GM18502 (cell line): Measurements from ENCODE around the gene FCHSD2.
"Not testable (repeated sequence)": the region's sequence is repeated elsewhere in the genome, so short reads cannot be mapped to it uniquely, and the experiment has no call there.

Experiments
- ATAC-seq: cut with Tn5 transposase; IDR thresholded peaks from one replicate; pipeline ENCODE4 v1.9.1; 2021; ENCODE audit warnings: mild to moderate bottlenecking; ENCODE audit not compliant: unreplicated experiment, poor library complexity

Gene FCHSD2

GRCh38 chr11:72901374-72901773, 240.7 kb downstream of the FCHSD2 start:
- no peak for ATAC-seq

DNA sequence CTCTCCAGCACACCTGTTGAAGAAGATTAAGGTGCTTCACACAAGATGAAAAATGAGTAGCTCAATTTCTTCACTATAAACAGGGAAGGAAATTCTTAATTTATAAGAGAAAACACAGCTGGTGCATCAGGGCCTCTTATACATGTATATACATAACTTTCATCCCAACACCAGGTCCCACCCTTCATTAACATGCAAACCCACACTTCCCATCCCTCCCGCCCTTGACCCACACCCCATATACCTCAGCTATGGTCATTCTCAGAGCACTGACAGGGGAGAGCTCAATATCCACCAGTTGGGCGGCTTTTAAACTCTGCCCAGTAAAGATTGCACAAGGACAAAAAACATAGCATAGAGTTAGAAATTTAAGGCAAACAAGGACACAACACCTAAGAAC, 242.1 kb downstream of the FCHSD2 start:
- no peak for ATAC-seq

GRCh38 chr11:72899238-72899637, 242.9 kb downstream of the FCHSD2 start:
- ATAC-seq, result no peak

GRCh38 chr11:72897506-72897905, 244.6 kb downstream of the FCHSD2 start:
- no peak for ATAC-seq

- no peak for ATAC-seq
These were observed 245.7 kb downstream of the FCHSD2 start for GRCh38 chr11:72896431-72896830.

DNA sequence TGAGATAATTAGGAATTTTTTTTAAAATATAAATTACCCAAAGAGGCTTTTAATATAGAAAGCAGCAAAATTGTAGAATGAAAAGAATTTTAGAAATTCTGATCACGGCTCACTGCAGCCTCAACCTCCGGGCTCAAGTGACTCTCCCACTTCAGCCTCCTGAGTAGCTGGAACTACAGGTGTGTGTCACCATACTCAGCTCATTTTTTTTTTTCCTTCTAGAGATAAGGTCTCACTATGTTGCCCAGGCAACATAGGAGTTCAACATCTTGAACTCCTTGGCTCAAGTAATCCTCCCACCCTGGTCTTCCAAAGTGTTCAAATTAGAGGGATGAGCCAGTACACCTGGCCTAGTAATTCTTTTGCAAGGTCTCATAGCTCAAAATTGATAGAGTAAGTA, 251.2 kb downstream of the FCHSD2 start:
- no peak for ATAC-seq

- no peak for ATAC-seq
These were observed 255.5 kb downstream of the FCHSD2 start for GRCh38 chr11:72886619-72887018.

- no peak for ATAC-seq
These were observed 256.1 kb downstream of the FCHSD2 start for GRCh38 chr11:72885749-72886609.

- ATAC-seq, result no peak
These were observed 266.0 kb downstream of the FCHSD2 start for GRCh38 chr11:72876147-72876546.

GRCh38 chr11:72875736-72876135, 266.4 kb downstream of the FCHSD2 start:
- ATAC-seq, result no peak

GRCh38 chr11:72872012-72872411, 270.1 kb downstream of the FCHSD2 start:
- ATAC-seq, result no peak

DNA sequence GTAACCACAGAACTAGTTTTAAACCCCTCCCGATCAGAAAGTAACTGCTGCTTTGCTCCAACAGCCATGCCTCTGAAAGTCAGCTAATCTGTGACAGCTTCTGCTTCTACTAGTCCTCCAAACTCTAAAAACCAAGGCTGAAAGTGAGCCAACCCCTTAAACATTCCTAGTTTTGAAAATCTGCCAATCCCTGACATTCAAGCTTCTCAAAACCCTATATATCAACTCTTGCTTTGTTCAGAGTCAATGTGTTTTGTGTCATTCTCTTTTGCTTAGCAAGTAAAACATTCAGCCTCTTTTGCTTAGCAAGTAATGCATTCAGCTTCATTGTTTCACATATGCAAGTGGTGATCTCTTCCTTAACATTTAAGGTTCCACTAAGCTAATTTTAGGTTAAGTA, 271.0 kb downstream of the FCHSD2 start:
- no peak for ATAC-seq

- no peak for ATAC-seq
These were observed 272.3 kb downstream of the FCHSD2 start for GRCh38 chr11:72869831-72870230.

- no peak for ATAC-seq
These were observed 274.1 kb downstream of the FCHSD2 start for GRCh38 chr11:72867970-72868369.

DNA sequence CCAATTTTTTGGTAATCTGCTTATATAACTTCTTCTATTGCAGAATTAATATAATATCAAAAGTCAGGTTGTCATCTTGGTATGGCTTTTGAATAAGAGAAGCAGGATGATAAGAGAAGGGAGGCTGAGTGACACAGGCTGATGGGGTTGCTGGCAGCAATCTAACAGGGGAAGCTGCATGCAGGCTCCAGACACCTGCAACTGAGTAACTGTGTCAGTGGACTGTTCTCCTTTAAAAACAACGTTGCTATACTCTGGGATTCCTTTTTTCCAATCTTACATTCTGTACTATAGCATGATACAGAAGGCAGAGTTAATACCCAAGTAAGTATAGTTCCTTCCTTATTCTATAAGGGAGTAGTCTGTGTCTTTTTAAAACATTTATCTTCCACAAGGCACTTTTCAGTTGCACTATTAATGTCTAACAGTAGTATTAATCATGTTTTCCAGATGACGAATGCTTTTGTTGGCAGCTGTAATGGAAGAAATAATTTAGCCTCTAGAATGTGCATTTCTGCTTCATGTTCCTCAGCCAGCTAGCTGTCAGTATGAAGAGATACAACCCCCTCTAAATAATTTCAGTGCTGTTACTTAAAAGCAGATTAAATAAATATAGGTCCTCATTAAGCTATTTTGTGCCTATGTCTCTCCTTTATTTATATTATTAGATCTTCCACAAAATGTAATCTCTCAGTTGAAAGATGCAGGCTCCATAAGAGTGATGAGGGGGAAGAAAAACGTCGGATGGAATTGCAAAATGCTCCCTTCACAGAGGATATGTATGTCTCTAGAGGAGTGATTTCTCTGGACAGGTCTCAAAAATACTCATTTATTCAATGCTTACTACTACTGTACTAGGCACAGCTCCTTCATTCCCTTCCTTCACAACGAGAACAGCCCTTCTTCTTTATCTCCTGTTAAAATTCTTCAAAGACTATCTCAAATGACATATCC, 277.1 kb downstream of the FCHSD2 start:
- ATAC-seq, result no peak

DNA sequence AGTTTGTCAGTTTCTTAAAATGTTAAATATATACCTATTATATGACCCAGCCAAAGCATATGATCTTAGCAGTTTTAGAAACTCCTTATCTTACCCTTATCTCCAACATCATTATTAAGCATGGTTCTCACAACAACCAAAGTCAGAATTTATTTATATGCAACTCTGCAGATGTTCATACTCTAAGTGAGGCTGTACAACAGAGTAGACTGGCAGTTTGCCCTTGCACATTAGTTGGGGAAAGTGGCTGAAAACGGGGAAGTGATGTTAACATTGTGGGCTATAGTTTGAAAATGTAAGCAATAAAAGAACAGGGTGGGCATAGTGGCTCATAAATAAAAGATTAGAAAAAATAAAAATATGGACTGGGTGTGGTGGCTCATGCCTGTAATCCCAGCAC, 278.2 kb downstream of the FCHSD2 start:
- no peak for ATAC-seq

DNA sequence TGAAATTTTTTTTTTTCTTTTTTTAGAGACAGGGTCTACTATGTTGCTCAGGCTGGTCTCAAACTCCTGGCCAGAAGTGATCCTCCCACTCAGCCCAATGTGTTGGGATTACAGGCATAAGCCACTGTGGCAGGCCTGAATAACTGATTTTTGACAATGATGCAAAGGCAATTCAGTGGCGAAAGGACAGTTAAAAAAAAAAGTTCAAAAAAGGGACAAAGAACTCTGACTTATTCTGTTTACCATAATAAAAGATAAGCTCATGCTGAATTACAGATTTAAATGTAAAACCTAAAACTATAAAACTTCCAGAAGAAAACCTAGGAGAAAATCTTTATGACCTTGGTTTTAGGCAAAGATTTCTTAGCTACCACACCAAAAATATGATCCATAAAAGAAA, 279.0 kb downstream of the FCHSD2 start:
- ATAC-seq, result no peak

GRCh38 chr11:72860592-72860991, 281.5 kb downstream of the FCHSD2 start:
- ATAC-seq, result no peak

DNA sequence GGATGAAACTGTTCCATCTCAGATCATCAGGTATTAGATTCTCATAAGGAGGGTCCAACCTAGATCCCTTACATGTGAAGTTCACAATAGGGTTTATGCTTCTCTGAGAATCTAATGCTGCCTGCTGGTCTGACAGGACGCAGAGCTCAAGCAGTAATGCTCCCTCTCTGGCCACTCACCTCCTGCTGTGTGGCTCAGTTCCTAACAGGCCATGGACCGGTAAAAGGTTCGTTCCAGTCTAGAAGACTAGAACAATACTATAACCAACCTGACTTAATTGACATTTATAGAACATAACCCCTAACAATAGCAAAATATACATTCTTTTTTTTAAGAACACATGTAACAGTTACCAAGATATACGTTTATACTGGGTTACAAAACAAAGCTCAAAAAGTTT, 282.1 kb downstream of the FCHSD2 start:
- ATAC-seq, result no peak

DNA sequence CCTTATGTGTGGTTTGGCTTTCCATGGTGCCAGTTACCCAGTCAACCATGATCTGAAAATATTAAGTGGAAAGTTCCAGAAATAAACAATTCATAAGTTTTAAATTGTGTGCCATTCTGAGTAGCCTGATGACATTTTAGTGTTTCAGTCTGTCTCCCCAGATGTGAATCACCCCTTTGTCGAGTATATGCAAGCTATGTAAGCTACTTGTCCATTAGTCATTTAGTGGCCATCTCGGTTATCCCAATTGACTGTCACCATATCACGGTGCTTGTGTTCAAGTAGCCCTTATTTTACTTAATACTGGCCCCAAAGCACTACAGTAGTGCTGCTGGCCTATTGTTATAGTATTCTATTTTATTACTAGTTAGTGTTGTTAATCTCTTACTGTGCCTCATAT, 283.0 kb downstream of the FCHSD2 start:
- no peak for ATAC-seq

GRCh38 chr11:72858267-72858666, 283.9 kb downstream of the FCHSD2 start:
- ATAC-seq, result not testable (repeated sequence)
